Ishikawa (cell line): ENCODE results near the gene PLA1A.

Source experiments
- CEBPB ChIP-seq: IDR thresholded peaks from 2 replicates; pipeline ENCODE4 v1.6.1; 2012
- CREB1 ChIP-seq: IDR thresholded peaks from 2 replicates; pipeline ENCODE4 v1.6.1; 2012; ENCODE audit warnings: low read depth
- EGR1 ChIP-seq: IDR thresholded peaks from 2 replicates; pipeline ENCODE4 v1.6.1; 2012
- EP300 ChIP-seq: IDR thresholded peaks from 2 replicates; pipeline ENCODE4 v1.6.1; 2012; ENCODE audit warnings: borderline replicate concordance
- FOXM1 ChIP-seq: IDR thresholded peaks from 2 replicates; pipeline ENCODE4 v1.6.1; 2012; ENCODE audit warnings: low read depth, borderline replicate concordance
- MAX ChIP-seq: IDR thresholded peaks from 2 replicates; pipeline ENCODE4 v1.6.1; 2012
- NFIC ChIP-seq: IDR thresholded peaks from 2 replicates; pipeline ENCODE4 v1.6.1; 2012
- RAD21 ChIP-seq: IDR thresholded peaks from 2 replicates; pipeline ENCODE4 v1.6.1; 2012; ENCODE audit warnings: low read depth
- REST ChIP-seq: IDR thresholded peaks from 2 replicates; pipeline ENCODE4 v1.6.1; 2012; ENCODE audit warnings: low read depth, mild to moderate bottlenecking
- TAF1 ChIP-seq: IDR thresholded peaks from 2 replicates; pipeline ENCODE4 v1.6.1; 2012; ENCODE audit warnings: low read depth, mild to moderate bottlenecking
- TCF12 ChIP-seq: IDR thresholded peaks from 2 replicates; pipeline ENCODE4 v1.6.1; 2012; ENCODE audit warnings: low read depth
- TEAD4 ChIP-seq: IDR thresholded peaks from 2 replicates; pipeline ENCODE4 v1.6.1; 2012
- USF1 ChIP-seq: IDR thresholded peaks from 2 replicates; pipeline ENCODE4 v1.6.1; 2012
- YY1 ChIP-seq: IDR thresholded peaks from 2 replicates; pipeline ENCODE4 v1.6.1; 2012; ENCODE audit warnings: low read depth
- ZBTB7A ChIP-seq: IDR thresholded peaks from 2 replicates; pipeline ENCODE4 v1.6.1; 2012; ENCODE audit warnings: low read depth

Gene PLA1A

GRCh38 chr3:119589102-119589773, 8.4 kb upstream of the PLA1A start:
- TF ChIP-seq FOXM1 (no peak), CREB1 (no peak), MAX (no peak), TAF1 (no peak), EP300 (no peak), TCF12 (no peak), REST (no peak), TEAD4 (no peak), NFIC (no peak), USF1 (no peak), CEBPB (no peak), EGR1 (no peak), ZBTB7A (no peak), RAD21 (no peak), YY1 (no peak)

GRCh38 chr3:119590706-119591105, 7.0 kb upstream of the PLA1A start:
- TF ChIP-seq MAX, result no peak
- TF ChIP-seq YY1, result no peak
- no peak for TF ChIP-seq FOXM1
- TF ChIP-seq TCF12, result no peak
- TF ChIP-seq REST, result no peak
- TF ChIP-seq NFIC, result no peak
- TF ChIP-seq ZBTB7A, result no peak
- TF ChIP-seq CREB1, result no peak
- TF ChIP-seq EGR1, result no peak
- TF ChIP-seq EP300, result no peak
- no peak for TF ChIP-seq RAD21
- no peak for TF ChIP-seq TEAD4
- no peak for TF ChIP-seq TAF1
- no peak for TF ChIP-seq USF1
- no peak for TF ChIP-seq CEBPB

DNA sequence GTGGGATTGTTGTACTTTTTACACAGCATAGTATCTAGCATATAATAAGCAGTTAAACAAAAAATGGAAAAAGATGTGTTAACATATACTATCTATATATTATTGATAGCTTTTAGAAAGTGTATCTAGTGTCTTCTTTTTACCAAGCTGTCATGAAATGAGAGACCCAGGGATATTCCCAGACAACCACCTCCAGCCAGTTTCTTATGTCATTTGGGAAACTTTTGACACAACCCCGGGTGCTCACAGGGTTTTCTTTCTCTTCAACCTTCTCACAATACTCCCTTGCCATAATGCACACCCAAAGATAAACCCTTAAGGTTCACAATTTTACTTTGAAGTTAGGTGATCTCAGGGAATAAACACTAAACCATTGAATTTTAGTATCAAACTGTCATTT, 4.8 kb upstream of the PLA1A start:
- TF ChIP-seq FOXM1 (no peak), CEBPB (no peak), MAX (no peak), TCF12 (no peak)

GRCh38 chr3:119594066-119594465, 3.6 kb upstream of the PLA1A start:
- no peak for TF ChIP-seq NFIC
- no peak for TF ChIP-seq EP300
- TF ChIP-seq USF1, result no peak
- TF ChIP-seq CREB1, result no peak
- TF ChIP-seq YY1, result no peak
- no peak for TF ChIP-seq MAX
- TF ChIP-seq TEAD4, result no peak
- TF ChIP-seq CEBPB, result no peak
- no peak for TF ChIP-seq ZBTB7A
- TF ChIP-seq TCF12, result no peak
- no peak for TF ChIP-seq TAF1
- no peak for TF ChIP-seq FOXM1
- no peak for TF ChIP-seq REST
- TF ChIP-seq RAD21, result no peak
- no peak for TF ChIP-seq EGR1
